HL-60 (cell line): Measurements from ENCODE around the gene CSMD2.

ENCODE experiments used
- CTCF ChIP-seq: IDR thresholded peaks from one replicate; pipeline ENCODE4 v1.5.1; 2011; ENCODE audit warnings: low read length, control low read depth, inconsistent platforms; ENCODE audit not compliant: insufficient read depth
- GABPA ChIP-seq: IDR thresholded peaks from 2 replicates; pipeline ENCODE4 v1.6.1; 2012; ENCODE audit warnings: low read depth
- POLR2AphosphoS5 ChIP-seq: IDR thresholded peaks from 2 replicates; pipeline ENCODE4 v1.6.1; 2012; ENCODE audit warnings: low read depth
- REST ChIP-seq: IDR thresholded peaks from 2 replicates; pipeline ENCODE4 v1.6.1; 2012; ENCODE audit warnings: low read depth; ENCODE audit not compliant: insufficient replicate concordance
- SPI1 ChIP-seq: IDR thresholded peaks from 2 replicates; pipeline ENCODE4 v1.6.1; 2012; ENCODE audit warnings: low read depth, mild to moderate bottlenecking, borderline replicate concordance

GRCh38 chr1:33893147-33893830, 271.7 kb downstream of the CSMD2 start:
- TF ChIP-seq CTCF = no peak
- TF ChIP-seq GABPA = no peak
- TF ChIP-seq POLR2AphosphoS5 = no peak
- TF ChIP-seq SPI1 = no peak
- TF ChIP-seq REST = no peak
